ENCODE results near the gene HSPB9.

- TF ChIP-seq EZH2phosphoT487 (IDR thresholded peaks at IDR 0.05; ENCODE audit: borderline replicate concordance) (no peak), POLR2A (IDR thresholded peaks at IDR 0.05; ENCODE audit: borderline replicate concordance, extremely low read depth, insufficient read depth, insufficient read length) (no peak)
These were observed 23.7 kb upstream of the HSPB9 start for GRCh38 chr17:42098730-42099399.
